ENCODE results near the gene ATOSA. TPM values are rescaled to one million over a fixed set of nuclear protein-coding genes. Genes with fewer than 3 reads are reported as not detected.

ATOSA gene
- total RNA-seq (100 to 1,000 TPM; 101 to 120 TPM), total RNA-seq (69.5 to 90.0 reads per million in 2 donors)

- ATAC-seq, result peak; percentile 83
- H3K27ac Mint-ChIP-seq, result peak within 1 kb of the TSS; percentile 99
- no peaks in the 10 kb centered on the region for H3K9me3 ChIP-seq (ENCODE audit: control insufficient read depth, low read length, poor library complexity, severe bottlenecking)
- peak; percentile 86 to 89 (median 87) for DNase-seq
- peaks cover 38% of the 10 kb centered on the region for H3K4me1 Mint-ChIP-seq
- H3K27me3 Mint-ChIP-seq, result no peaks in the 10 kb centered on the region
- H3K4me3 Mint-ChIP-seq, result peak within 1 kb of the TSS; percentile 99
- peaks cover 5% of the 10 kb centered on the region for H3K36me3 Mint-ChIP-seq (ENCODE audit: low read depth)
These were observed at the start of gene ATOSA for GRCh38 chr15:52679232-52680040. TSS of gene ATOSA (minus strand) at chr15:52679388. CDS start at chr15:52678021, 1,367 bp downstream.

GRCh38 chr15:52728899-52729298 is 49.7 kb upstream of the ATOSA start:
- Mint-ChIP-seq H3K4me1 (peaks cover 12% of the 10 kb centered on the region), H3K36me3 (ENCODE audit: low read depth) (peaks cover 2% of the 10 kb centered on the region), H3K4me3 (no peak overlapping the region), H3K27ac (peak overlapping the region; percentile 16), H3K27me3 (peaks cover 5% of the 10 kb centered on the region)
- no peaks in the 10 kb centered on the region for H3K9me3 ChIP-seq (ENCODE audit: control insufficient read depth, low read length, poor library complexity, severe bottlenecking)
- no peak for DNase-seq
- no peak for ATAC-seq

GRCh38 chr15:52727815-52728214 is 48.6 kb upstream of the ATOSA start:
- Mint-ChIP-seq H3K27me3 (peaks cover 5% of the 10 kb centered on the region), H3K27ac (no peak overlapping the region), H3K4me1 (peaks cover 12% of the 10 kb centered on the region), H3K36me3 (ENCODE audit: low read depth) (peaks cover 2% of the 10 kb centered on the region), H3K4me3 (no peak overlapping the region)
- no peaks in the 10 kb centered on the region for H3K9me3 ChIP-seq (ENCODE audit: control insufficient read depth, low read length, poor library complexity, severe bottlenecking)
- no peak for ATAC-seq
- no peak for DNase-seq

GRCh38 chr15:52726195-52726594 is 47.0 kb upstream of the ATOSA start:
- peaks cover 2% of the 10 kb centered on the region for H3K36me3 Mint-ChIP-seq (ENCODE audit: low read depth)
- no peak for ATAC-seq
- H3K27me3 Mint-ChIP-seq, result peaks cover 5% of the 10 kb centered on the region
- H3K27ac Mint-ChIP-seq, result peak overlapping the region; percentile 34
- DNase-seq, result no peak
- H3K4me3 Mint-ChIP-seq, result no peak overlapping the region
- H3K4me1 Mint-ChIP-seq, result peaks cover 12% of the 10 kb centered on the region
- no peaks in the 10 kb centered on the region for H3K9me3 ChIP-seq (ENCODE audit: control insufficient read depth, low read length, poor library complexity, severe bottlenecking)

GRCh38 chr15:52718551-52718950 is 39.4 kb upstream of the ATOSA start:
- H3K27me3 Mint-ChIP-seq, result peaks cover 14% of the 10 kb centered on the region
- ATAC-seq (no peak), DNase-seq (no peak)
- no peak overlapping the region for H3K27ac Mint-ChIP-seq
- H3K4me3 Mint-ChIP-seq, result no peak overlapping the region
- no peaks in the 10 kb centered on the region for H3K9me3 ChIP-seq (ENCODE audit: control insufficient read depth, low read length, poor library complexity, severe bottlenecking)
- H3K36me3 Mint-ChIP-seq (ENCODE audit: low read depth), result no peaks in the 10 kb centered on the region
- H3K4me1 Mint-ChIP-seq, result no peaks in the 10 kb centered on the region

- H3K9me3 ChIP-seq (ENCODE audit: control insufficient read depth, low read length, poor library complexity, severe bottlenecking), result no peaks in the 10 kb centered on the region
- Mint-ChIP-seq H3K27ac (no peak overlapping the region), H3K4me3 (no peak overlapping the region), H3K4me1 (no peaks in the 10 kb centered on the region), H3K27me3 (peaks cover 14% of the 10 kb centered on the region), H3K36me3 (ENCODE audit: low read depth) (no peaks in the 10 kb centered on the region)
- DNase-seq (no peak), ATAC-seq (no peak)
These were observed 38.7 kb upstream of the ATOSA start for GRCh38 chr15:52717924-52718323.

- H3K4me1 Mint-ChIP-seq, result no peaks in the 10 kb centered on the region
- DNase-seq (no peak), ATAC-seq (no peak)
- H3K4me3 Mint-ChIP-seq, result no peak overlapping the region
- H3K36me3 Mint-ChIP-seq (ENCODE audit: low read depth), result no peaks in the 10 kb centered on the region
- peaks cover 14% of the 10 kb centered on the region for H3K27me3 Mint-ChIP-seq
- H3K9me3 ChIP-seq (ENCODE audit: control insufficient read depth, low read length, poor library complexity, severe bottlenecking), result no peaks in the 10 kb centered on the region
- H3K27ac Mint-ChIP-seq, result no peak overlapping the region
These were observed 38.3 kb upstream of the ATOSA start for GRCh38 chr15:52717481-52717880.

- H3K27ac Mint-ChIP-seq, result no peak overlapping the region
- no peaks in the 10 kb centered on the region for H3K9me3 ChIP-seq (ENCODE audit: control insufficient read depth, low read length, poor library complexity, severe bottlenecking)
- H3K27me3 Mint-ChIP-seq, result peaks cover 14% of the 10 kb centered on the region
- DNase-seq (no peak), ATAC-seq (no peak)
- no peaks in the 10 kb centered on the region for H3K36me3 Mint-ChIP-seq (ENCODE audit: low read depth)
- H3K4me3 Mint-ChIP-seq, result no peak overlapping the region
- H3K4me1 Mint-ChIP-seq, result no peaks in the 10 kb centered on the region
These were observed 37.3 kb upstream of the ATOSA start for GRCh38 chr15:52716536-52716935.

- Mint-ChIP-seq H3K27ac (no peak overlapping the region), H3K27me3 (peaks cover 11% of the 10 kb centered on the region), H3K36me3 (ENCODE audit: low read depth) (no peaks in the 10 kb centered on the region), H3K4me3 (no peak overlapping the region), H3K4me1 (no peaks in the 10 kb centered on the region)
- DNase-seq, result no peak
- ATAC-seq, result no peak
- H3K9me3 ChIP-seq (ENCODE audit: control insufficient read depth, low read length, poor library complexity, severe bottlenecking), result no peaks in the 10 kb centered on the region
These were observed 36.2 kb upstream of the ATOSA start for GRCh38 chr15:52715411-52715810.

GRCh38 chr15:52714968-52715367 is 35.8 kb upstream of the ATOSA start:
- H3K9me3 ChIP-seq (ENCODE audit: control insufficient read depth, low read length, poor library complexity, severe bottlenecking), result no peaks in the 10 kb centered on the region
- no peaks in the 10 kb centered on the region for H3K36me3 Mint-ChIP-seq (ENCODE audit: low read depth)
- no peak overlapping the region for H3K27ac Mint-ChIP-seq
- ATAC-seq, result no peak
- no peaks in the 10 kb centered on the region for H3K4me1 Mint-ChIP-seq
- H3K4me3 Mint-ChIP-seq, result no peak overlapping the region
- peaks cover 8% of the 10 kb centered on the region for H3K27me3 Mint-ChIP-seq
- DNase-seq, result no peak

- no peak overlapping the region for H3K4me3 Mint-ChIP-seq
- DNase-seq (no peak), ATAC-seq (no peak)
- H3K9me3 ChIP-seq (ENCODE audit: control insufficient read depth, low read length, poor library complexity, severe bottlenecking), result no peaks in the 10 kb centered on the region
- H3K4me1 Mint-ChIP-seq, result peaks cover 8% of the 10 kb centered on the region
- no peak overlapping the region for H3K27ac Mint-ChIP-seq
- peaks cover 4% of the 10 kb centered on the region for H3K27me3 Mint-ChIP-seq
- H3K36me3 Mint-ChIP-seq (ENCODE audit: low read depth), result no peaks in the 10 kb centered on the region
These were observed 31.7 kb upstream of the ATOSA start for GRCh38 chr15:52710708-52711389.

GRCh38 chr15:52710050-52710707 is 31.0 kb upstream of the ATOSA start:
- Mint-ChIP-seq H3K4me1 (peaks cover 8% of the 10 kb centered on the region), H3K27me3 (peaks cover 2% of the 10 kb centered on the region), H3K27ac (no peak overlapping the region), H3K36me3 (ENCODE audit: low read depth) (no peaks in the 10 kb centered on the region), H3K4me3 (no peak overlapping the region)
- DNase-seq (no peak), ATAC-seq (no peak)
- H3K9me3 ChIP-seq (ENCODE audit: control insufficient read depth, low read length, poor library complexity, severe bottlenecking), result no peaks in the 10 kb centered on the region

GRCh38 chr15:52709187-52709981 is 30.2 kb upstream of the ATOSA start:
- H3K4me3 Mint-ChIP-seq, result no peak overlapping the region
- H3K27ac Mint-ChIP-seq, result peak overlapping the region; percentile 49
- peaks cover 8% of the 10 kb centered on the region for H3K4me1 Mint-ChIP-seq
- H3K9me3 ChIP-seq (ENCODE audit: control insufficient read depth, low read length, poor library complexity, severe bottlenecking), result no peaks in the 10 kb centered on the region
- no peaks in the 10 kb centered on the region for H3K36me3 Mint-ChIP-seq (ENCODE audit: low read depth)
- no peaks in the 10 kb centered on the region for H3K27me3 Mint-ChIP-seq
- ATAC-seq (peak; percentile 60), DNase-seq (no peak)
